ENCODE data around the gene SOD2. TPM values are rescaled to one million over a fixed set of nuclear protein-coding genes. Genes with fewer than 3 reads are reported as not detected.
A peak's percentile ranks its signal among the peaks of the same experiment; 100 is the strongest.

The SOD2 gene
- total RNA-seq, 1 experiment from 2014 or later, result 98.6 TPM

DNA sequence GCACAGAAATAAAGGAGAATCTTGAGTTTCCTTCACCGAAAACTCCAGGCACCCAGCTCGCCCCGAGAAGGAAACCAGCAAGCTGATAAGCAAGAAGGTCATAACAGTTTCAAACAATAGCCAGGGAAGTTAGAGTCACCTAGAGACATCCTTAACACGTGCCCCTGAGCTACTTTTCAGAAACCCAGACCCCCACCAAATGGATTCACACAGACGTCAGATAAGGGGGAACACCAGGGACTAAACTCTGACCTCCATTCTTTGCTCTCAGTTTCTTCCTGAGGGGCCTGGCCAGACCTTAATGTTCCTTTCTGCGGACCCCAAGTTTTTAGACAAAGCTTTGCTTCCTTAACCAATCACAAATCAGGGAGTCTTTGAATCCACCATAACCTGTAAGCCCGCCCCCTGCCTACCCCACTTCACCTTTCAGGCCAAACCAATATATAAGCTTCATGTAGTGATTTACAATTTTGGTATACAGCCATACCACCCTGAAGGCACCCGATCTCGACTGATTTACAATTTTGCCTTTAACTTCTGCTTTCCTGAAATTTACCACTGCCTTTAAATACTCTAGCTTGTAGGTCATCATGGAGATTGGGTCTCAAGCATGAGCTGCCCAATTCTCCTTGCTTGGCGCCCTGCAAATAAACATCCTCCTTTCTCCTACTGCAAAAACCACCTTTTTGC lies 11.7 kb downstream of the SOD2 start:
- intact Hi-C loops (cut with micrococcal nuclease), result no loop called here
- ATAC-seq, result no peak
- H4K20me1 ChIP-seq (ENCODE audit: insufficient read depth), result no peaks in the 10 kb centered on the region
- no peaks in the 10 kb centered on the region for H3K27me3 ChIP-seq (ENCODE audit: insufficient read depth, low read length)
- TF ChIP-seq, protein P1, sequence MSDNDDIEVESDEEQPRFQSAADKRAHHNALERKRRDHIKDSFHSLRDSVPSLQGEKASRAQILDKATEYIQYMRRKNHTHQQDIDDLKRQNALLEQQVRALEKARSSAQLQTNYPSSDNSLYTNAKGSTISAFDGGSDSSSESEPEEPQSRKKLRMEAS (IDR thresholded peaks at IDR 0.05), result no peak
- no peak for TF ChIP-seq FOSL1 (IDR thresholded peaks at IDR 0.05; ENCODE audit: low read depth)
- TF ChIP-seq RAD21 (IDR thresholded peaks at IDR 0.05; ENCODE audit: low read depth), result no peak
- TF ChIP-seq SIN3A (IDR thresholded peaks at IDR 0.05; ENCODE audit: low read depth), result no peak
- TF ChIP-seq YY1 (IDR thresholded peaks at IDR 0.05; ENCODE audit: extremely low read depth, insufficient replicate concordance, low read depth, low read length), result no peak
- TF ChIP-seq CTCF (IDR thresholded peaks at IDR 0.05 in 2 of 3, conservative IDR thresholded peaks at IDR 0.05 in 1 of 3; ENCODE audit: borderline replicate concordance in 1 of 3, insufficient read depth in 1 of 3, low read depth in 2 of 3, low read length in 2 of 3), result no peak
- TF ChIP-seq ZBTB33 (IDR thresholded peaks at IDR 0.05; ENCODE audit: extremely low read depth, insufficient replicate concordance, low read length), result no peak
- no peak overlapping the region for H3K27ac ChIP-seq (ENCODE audit: low read depth, low read length)
- no peaks in the 10 kb centered on the region for H3K9me2 ChIP-seq (ENCODE audit: insufficient read depth)
- no peak overlapping the region for H3K4me2 ChIP-seq (ENCODE audit: low read length)
- H3K4me1 ChIP-seq (ENCODE audit: control insufficient read depth in 1 of 2, insufficient read depth in 2 of 2, low read length in 2 of 2), result no peaks in the 10 kb centered on the region
- ChIA-PET CTCF (interaction anchor here (1.9 to 2.4 kb wide), 2 partner anchors 27 to 48 kb away, joined by 5 to 8 read pairs; no protein-coding TSS in a partner anchor), RAD21 (ENCODE audit: low non-redundant PET in 1 of 2, low total read pairs in 2 of 2, uncharacterized antibody in 2 of 2, unreplicated experiment in 2 of 2) (no interaction called here), POLR2A (no interaction called here)
- peaks cover 10% of the 10 kb centered on the region for H3K79me2 ChIP-seq (ENCODE audit: insufficient read depth, low read length)
- no peak overlapping the region for H3K4me3 ChIP-seq (replicated peaks in 1 of 2; ENCODE audit: low read depth in 1 of 2, low read length in 2 of 2)
- BruUV-seq (replicated peaks), result TSS peak; percentile 24
- no peaks in the 10 kb centered on the region for H3K9me3 ChIP-seq (ENCODE audit: control insufficient read depth in 1 of 2, insufficient read depth in 1 of 2, low read depth in 1 of 2, low read length in 2 of 2)
- peaks cover 17 to 18% of the 10 kb centered on the region in 2 experiments for H3K36me3 ChIP-seq (ENCODE audit: control insufficient read depth in 1 of 2, insufficient read depth in 2 of 2, low read length in 2 of 2)
- H2AFZ ChIP-seq (ENCODE audit: low read depth, low read length, poor library complexity, severe bottlenecking), result no peak overlapping the region
- H3K9ac ChIP-seq (ENCODE audit: low read length), result no peak overlapping the region
- DNase-seq (ENCODE audit: low read depth, low spot score), result no peak
